HL-60 (cell line): ENCODE results near the gene GNAS.

Experiments
- DNase-seq, 2 experiments: peaks; one replicate each; pipeline ENCODE4 v3.0.0-alpha.2; 2010 to 2020; ENCODE audit warnings: low read depth in 1 of 2, low spot score in 1 of 2
- H3K27ac ChIP-seq: fragments of 250-450 bp; sonication (Bioruptor Pico); replicated peaks from 2 replicates; pipeline ENCODE4 v1.5.1; 2020; ENCODE audit warnings: mild to moderate bottlenecking, moderate library complexity
- H3K27me3 ChIP-seq: fragments of 250-450 bp; sonication (Bioruptor Pico); 2 replicates; pipeline ENCODE4 v1.5.1; 2021; ENCODE audit warnings: mild to moderate bottlenecking, moderate library complexity; ENCODE audit not compliant: insufficient read depth, poor library complexity, severe bottlenecking
- H3K4me3 ChIP-seq: replicated peaks from 2 replicates; pipeline ENCODE4 v1.5.1; 2011; ENCODE audit warnings: mild to moderate bottlenecking, control low read depth, low read length; ENCODE audit not compliant: insufficient read depth
- CTCF ChIP-seq: IDR thresholded peaks from one replicate; pipeline ENCODE4 v1.5.1; 2011; ENCODE audit warnings: low read length, control low read depth, inconsistent platforms; ENCODE audit not compliant: insufficient read depth
- GABPA ChIP-seq: IDR thresholded peaks from 2 replicates; pipeline ENCODE4 v1.6.1; 2012; ENCODE audit warnings: low read depth
- POLR2AphosphoS5 ChIP-seq: IDR thresholded peaks from 2 replicates; pipeline ENCODE4 v1.6.1; 2012; ENCODE audit warnings: low read depth
- REST ChIP-seq: IDR thresholded peaks from 2 replicates; pipeline ENCODE4 v1.6.1; 2012; ENCODE audit warnings: low read depth; ENCODE audit not compliant: insufficient replicate concordance
- SPI1 ChIP-seq: IDR thresholded peaks from 2 replicates; pipeline ENCODE4 v1.6.1; 2012; ENCODE audit warnings: low read depth, mild to moderate bottlenecking, borderline replicate concordance

Gene GNAS

GRCh38 chr20:58824843-58825242 is 27.7 kb upstream of the GNAS start:
- no peak overlapping the region for H3K4me3 ChIP-seq
- no peak for TF ChIP-seq SPI1
- no peak for TF ChIP-seq CTCF
- no peak for TF ChIP-seq GABPA
- no peak for TF ChIP-seq REST
- TF ChIP-seq POLR2AphosphoS5: no peak
- H3K27me3 ChIP-seq: no peaks in the 10 kb centered on the region
- no peak for DNase-seq
- no peak overlapping the region for H3K27ac ChIP-seq

- Histone ChIP-seq H3K4me3 (no peak overlapping the region), H3K27ac (no peak overlapping the region), H3K27me3 (no peaks in the 10 kb centered on the region)
- TF ChIP-seq SPI1 (no peak), GABPA (no peak), POLR2AphosphoS5 (no peak), REST (no peak), CTCF (no peak)
- no peak for DNase-seq
Observed at GRCh38 chr20:58825450-58825849, 27.1 kb upstream of the GNAS start.

GRCh38 chr20:58826271-58826670 is 26.2 kb upstream of the GNAS start:
- DNase-seq: no peak
- no peaks in the 10 kb centered on the region for H3K27me3 ChIP-seq
- H3K4me3 ChIP-seq: no peak overlapping the region
- TF ChIP-seq SPI1 (no peak), CTCF (no peak), GABPA (no peak), POLR2AphosphoS5 (no peak), REST (no peak)
- no peak overlapping the region for H3K27ac ChIP-seq
